Stimulated activated CD8-positive, alpha-beta memory T cell treated with anti-CD3 and anti-CD28 coated beads, Interleukin-4, amount 100 ng/mL, for 4 hours (primary cell): ENCODE measurements around the gene NACA2.
"Not testable (repeated sequence)": the region's sequence is repeated elsewhere in the genome, so short reads cannot be mapped to it uniquely, and the experiment has no call there.

ENCODE experiments used
- DNase-seq, 2 donors: peaks; one replicate each; pipeline ENCODE4 v3.0.0-alpha.2; 2020; ENCODE audit warnings: low read depth in 2 of 2, low spot score in 1 of 2

NACA2 gene

DNA sequence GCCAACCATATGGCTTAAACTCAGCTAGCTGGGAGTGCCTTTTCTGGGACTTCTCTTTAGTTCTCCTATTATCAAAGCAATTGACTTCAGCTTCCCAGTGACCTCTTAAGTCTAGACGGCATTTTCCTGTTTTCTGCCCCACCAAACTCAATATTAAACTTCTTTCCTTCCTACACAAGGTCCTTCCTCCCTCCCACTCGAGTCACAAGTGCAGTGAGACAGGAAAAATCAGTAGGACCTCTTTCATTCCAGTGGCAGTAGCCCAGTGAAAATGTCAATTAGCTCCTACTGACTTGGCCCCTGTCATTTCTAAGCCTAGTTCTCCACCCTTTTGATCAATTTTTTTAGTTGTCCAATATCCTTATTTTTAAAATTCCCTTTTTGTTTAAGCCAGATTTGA lies 9.6 kb upstream of the NACA2 start:
- no peak for DNase-seq

- DNase-seq = no peak
Observed at GRCh38 chr17:61599608-61600007, 8.6 kb upstream of the NACA2 start.

- no peak for DNase-seq
Observed at GRCh38 chr17:61598014-61598413, 7.0 kb upstream of the NACA2 start.

DNA sequence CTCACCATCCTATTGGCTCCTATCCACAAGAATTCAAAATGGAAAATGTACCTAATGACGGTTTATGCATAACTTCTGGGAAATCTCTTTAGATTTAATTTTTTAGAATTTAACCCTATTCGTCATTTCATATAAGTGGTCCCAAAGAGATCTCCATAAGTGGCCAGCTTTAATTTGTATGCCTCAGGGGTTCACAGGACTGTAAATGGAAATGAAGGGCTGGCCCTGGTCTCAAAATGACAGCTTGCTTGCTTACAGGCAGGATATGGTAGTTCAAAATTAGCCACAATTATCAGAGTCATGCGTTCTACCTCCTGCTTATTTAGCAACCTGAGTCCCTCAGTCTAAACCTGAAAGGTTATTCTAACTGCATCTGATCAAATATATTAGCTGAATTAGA lies 6.6 kb upstream of the NACA2 start:
- no peak for DNase-seq

- no peak for DNase-seq
Observed at GRCh38 chr17:61595418-61596186, 4.6 kb upstream of the NACA2 start.

- DNase-seq = no peak
Observed at GRCh38 chr17:61594294-61594825, 3.3 kb upstream of the NACA2 start.

DNA sequence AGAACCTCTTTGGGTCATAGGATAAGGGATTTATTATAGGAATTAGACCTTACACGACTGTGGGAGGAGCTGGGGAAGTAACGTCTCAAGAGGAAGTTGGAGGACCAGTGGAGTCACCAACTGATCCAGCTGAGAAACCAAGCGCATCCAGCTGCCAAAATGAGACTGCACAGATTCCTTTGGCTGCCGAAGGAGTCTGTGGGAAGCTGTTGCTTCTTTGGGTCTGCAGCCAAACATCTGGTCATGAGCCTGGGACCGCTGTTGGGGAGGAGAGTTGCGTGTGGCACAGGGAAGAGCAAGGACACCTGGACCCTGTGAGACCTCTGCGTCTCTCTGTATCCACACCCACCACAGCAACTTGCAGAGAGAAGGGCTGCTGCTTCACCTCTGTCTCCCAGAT lies 2.4 kb upstream of the NACA2 start:
- no peak for DNase-seq

DNA sequence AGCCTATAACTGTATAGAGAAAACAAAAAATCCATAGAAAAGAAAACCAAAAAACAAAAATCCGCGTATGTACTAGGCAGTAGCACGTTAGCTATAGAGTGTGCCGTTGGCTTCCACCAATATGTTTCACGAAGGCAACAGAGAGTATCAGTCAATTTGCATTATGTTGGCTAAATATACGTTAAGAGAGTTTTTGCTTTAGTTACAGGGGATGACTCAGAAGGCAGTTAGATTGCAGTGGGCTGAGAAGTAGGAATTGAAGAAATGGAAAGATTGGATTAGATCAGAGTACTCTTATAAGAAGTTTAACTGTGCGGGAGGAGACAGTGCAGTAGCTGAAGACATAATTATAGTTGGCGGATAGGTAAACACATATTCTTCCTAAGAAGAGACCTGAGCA lies 911 bp upstream of the NACA2 start:
- no peak for DNase-seq

- no peak for DNase-seq
Observed at GRCh38 chr17:61589990-61590389, 1.0 kb downstream of the NACA2 start.

- DNase-seq = no peak
Observed at GRCh38 chr17:61587807-61588660, 3.0 kb downstream of the NACA2 start.

- no peak for DNase-seq
Observed at GRCh38 chr17:61587242-61587641, 3.8 kb downstream of the NACA2 start.

- DNase-seq = not testable (repeated sequence)
Observed at GRCh38 chr17:61586622-61587021, 4.4 kb downstream of the NACA2 start.

- DNase-seq = no peak
Observed at GRCh38 chr17:61586031-61586566, 4.9 kb downstream of the NACA2 start.

GRCh38 chr17:61584866-61585265 lies 6.2 kb downstream of the NACA2 start:
- no peak for DNase-seq

- no peak for DNase-seq
Observed at GRCh38 chr17:61584266-61584665, 6.8 kb downstream of the NACA2 start.

DNA sequence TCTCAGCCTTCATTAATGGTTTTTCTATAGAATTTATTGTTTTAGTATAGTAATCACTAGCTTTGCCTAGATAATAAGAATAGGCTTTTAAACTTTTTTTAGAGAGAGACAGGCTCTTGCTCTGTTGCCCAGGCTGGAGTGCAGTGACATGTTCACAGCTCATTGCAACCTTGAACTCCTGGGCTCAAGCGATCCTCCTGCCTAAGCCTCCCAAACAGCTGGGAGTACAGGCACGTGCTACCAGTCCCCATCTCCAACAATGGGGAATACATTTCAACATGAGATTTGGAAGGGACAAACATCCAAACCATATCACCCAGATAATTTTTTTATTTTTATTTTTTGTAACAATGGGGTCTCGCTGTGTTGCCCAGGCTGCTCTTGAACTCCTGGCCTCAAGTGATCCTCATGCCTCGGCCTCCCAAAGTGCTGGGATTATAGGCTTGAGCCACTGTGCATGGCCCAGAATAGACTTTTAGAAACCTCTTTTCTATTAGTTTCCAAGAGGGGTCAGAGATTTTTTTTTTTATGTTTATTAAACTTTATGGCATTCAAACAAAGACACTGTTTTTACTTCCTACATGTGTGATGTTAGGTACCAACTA lies 7.3 kb downstream of the NACA2 start:
- no peak for DNase-seq

DNA sequence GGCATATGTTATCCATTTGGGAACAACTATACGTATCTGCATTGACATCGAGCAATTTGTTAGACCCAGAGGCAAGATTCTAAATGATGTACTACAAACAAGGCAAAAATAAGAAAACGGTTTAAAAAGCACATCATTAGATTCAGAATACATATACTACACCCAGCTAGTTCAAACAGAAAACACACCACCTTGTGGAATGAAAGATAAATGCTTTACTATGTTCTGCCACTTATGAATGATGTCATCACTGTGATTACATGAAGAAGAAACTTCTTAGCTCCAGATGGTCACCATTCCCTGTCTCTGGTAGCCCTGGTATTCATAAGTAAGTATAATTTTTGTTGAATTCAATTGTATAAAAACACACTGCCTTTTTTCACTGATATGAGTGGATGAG lies 7.8 kb downstream of the NACA2 start:
- no peak for DNase-seq

DNA sequence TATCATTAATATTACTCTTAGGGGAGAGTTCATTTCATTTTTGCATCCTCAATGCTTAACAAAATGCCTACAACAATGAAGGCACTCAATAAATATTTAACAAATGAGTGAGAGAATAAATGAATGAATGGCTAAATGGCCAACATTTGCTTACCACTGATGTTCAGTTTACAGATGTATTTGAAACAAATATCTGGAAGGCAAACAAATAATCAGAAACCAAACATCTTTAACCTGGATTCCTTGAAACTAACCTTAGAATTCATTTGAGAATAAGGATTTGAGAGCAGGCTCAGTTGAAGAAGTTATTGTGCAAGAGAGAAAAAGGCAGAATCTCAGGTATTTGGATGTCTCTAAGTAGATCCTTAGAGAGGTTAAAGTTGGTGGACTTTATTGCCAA lies 8.4 kb downstream of the NACA2 start:
- DNase-seq = no peak

DNA sequence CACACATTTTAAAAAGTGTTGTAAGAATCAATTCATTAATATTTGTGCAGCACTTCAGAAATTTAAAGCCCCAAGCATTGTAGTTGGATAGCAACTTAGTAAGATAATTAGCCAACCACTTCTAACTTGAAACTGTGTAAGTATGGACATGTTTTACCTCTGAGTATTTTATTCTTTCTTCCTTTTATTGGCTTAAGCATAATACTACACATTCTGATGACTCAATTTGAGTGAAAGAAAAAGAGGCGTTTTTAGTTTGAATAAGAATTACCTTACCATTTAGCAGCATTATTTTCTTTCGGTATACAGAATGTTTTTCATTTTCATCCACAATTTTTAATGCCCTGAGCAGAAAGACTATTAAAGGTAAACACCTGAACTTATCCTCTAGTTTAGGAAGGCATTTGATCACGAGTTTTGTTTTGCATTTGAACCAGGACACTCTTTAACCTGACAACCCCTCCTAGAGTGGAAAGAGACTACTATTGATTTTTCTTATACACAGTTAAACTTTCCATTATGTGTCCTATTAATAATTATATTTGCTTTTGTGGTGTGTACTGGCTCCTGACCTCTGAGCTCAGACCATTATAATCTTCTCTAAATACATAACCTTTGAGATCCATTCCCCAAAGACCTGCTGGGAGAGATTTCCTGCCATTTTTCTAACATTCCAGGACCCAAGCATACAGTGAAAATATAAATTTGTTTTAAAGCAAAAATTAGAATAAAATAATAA lies 9.2 kb downstream of the NACA2 start:
- no peak for DNase-seq

- DNase-seq = no peak
Observed at GRCh38 chr17:61580502-61580901, 10.5 kb downstream of the NACA2 start.

DNA sequence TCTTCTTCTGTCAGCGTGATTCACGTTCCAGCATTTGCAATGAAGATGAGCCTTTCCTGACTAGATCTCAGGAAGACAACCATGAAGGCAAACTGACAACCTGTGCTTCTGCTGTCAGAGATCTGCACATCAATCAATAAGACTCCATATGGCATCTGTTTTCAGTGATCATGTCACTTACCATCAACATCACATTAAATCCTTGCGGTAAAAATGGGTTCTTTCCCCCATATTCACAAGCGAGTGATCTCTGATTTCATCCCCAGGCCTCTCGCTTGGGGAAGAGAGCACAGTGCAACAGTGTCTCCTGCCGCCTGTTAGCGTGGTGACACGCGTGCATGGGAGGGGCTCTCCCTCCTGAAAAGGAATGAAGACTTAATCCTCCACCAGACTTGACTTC lies 11.1 kb downstream of the NACA2 start:
- DNase-seq = no peak
